VCaP (cell line): ENCODE measurements around the gene CD248.
"Not testable (repeated sequence)": the region's sequence is repeated elsewhere in the genome, so short reads cannot be mapped to it uniquely, and the experiment has no call there.

Experiments
- H3K27ac ChIP-seq: fragments of 450-650 bp; 2 replicates; pipeline ENCODE4 v1.5.1; 2017
- TF ChIP-seq, protein P1 (sequence below): fragments of 450-650 bp; conservative IDR thresholded peaks from 2 replicates; pipeline ENCODE4 v1.5.1; 2017; ENCODE audit warnings: mild to moderate bottlenecking, moderate library complexity

Gene CD248

DNA sequence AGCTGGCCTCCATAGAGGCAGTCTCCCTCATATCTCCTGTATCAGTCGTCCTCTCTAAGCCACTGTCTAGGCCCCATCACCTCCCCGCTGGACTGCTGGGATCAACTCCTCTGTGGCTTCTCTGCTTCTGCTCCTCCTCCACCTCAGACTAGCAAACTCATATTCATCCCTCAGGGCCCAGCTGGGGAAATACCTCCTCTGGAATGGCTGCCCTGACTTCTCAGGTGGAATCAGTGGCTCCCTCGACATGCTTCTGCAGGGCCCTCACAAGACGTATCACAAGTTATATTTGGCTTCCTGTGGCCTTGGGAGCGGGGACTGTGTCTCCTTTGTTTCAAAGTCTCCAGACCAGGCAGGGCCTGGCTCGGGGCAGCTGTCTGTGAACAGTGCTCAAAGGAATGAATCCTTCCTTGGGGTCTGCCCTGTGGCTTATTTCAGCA, 44.7 kb upstream of the CD248 start:
- TF ChIP-seq, protein P1, sequence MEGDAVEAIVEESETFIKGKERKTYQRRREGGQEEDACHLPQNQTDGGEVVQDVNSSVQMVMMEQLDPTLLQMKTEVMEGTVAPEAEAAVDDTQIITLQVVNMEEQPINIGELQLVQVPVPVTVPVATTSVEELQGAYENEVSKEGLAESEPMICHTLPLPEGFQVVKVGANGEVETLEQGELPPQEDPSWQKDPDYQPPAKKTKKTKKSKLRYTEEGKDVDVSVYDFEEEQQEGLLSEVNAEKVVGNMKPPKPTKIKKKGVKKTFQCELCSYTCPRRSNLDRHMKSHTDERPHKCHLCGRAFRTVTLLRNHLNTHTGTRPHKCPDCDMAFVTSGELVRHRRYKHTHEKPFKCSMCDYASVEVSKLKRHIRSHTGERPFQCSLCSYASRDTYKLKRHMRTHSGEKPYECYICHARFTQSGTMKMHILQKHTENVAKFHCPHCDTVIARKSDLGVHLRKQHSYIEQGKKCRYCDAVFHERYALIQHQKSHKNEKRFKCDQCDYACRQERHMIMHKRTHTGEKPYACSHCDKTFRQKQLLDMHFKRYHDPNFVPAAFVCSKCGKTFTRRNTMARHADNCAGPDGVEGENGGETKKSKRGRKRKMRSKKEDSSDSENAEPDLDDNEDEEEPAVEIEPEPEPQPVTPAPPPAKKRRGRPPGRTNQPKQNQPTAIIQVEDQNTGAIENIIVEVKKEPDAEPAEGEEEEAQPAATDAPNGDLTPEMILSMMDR = no peak
- H3K27ac ChIP-seq = no peak overlapping the region

DNA sequence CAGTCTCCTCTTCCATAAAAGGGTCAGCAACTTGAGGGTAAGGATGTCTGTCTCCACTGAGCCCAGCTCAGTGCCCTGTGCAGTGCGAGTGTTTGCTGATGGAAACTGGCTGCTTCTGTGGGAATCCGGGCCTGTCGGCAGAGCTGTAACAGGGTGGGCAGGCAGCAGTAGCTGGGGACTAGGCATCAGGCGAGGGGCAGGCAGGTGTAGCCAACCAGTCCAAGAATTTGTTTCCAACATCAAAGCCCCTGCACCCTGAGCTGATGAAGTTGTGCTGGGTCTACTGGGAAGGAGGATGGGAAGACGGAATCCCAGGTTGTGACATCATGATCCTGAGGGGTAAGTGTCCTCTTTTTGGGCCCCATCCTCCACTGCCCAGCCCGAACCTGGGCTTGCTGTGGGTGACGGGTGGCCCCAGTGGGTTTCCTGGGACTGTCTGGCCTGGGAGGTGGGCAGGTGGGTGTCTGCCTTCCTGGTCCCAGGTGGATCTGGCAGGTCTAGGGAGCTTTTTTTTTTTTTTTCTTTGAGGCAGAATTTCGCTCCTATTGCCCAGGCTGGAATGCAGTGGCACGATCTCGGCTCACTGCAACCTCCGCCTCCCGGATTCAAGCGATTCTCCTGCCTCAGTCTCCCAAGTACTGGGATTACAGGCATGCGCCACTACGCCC, 43.7 kb upstream of the CD248 start:
- TF ChIP-seq, protein P1 = no peak
- no peak overlapping the region for H3K27ac ChIP-seq

DNA sequence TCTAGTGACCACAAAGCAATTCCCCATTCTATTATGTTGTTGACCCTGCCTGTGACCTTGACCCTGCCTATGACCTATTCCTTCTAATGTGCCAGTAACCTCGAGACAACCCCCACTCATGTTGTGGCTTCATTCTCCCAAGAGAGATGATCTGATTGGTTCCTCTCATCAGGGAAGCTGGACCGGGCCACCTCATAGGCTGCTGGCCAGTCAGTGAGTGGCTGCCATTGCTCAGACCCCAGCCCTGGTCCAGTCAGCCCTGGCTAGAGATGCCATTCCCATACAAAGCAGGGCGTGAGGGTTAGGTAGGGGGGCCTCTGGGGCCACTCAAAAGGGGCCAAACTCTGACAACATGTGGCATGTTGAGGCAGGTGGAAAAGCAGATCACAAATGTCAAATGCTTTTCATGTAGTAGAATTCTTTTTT, 42.8 kb upstream of the CD248 start:
- H3K27ac ChIP-seq = no peak overlapping the region
- TF ChIP-seq, protein P1 = no peak

DNA sequence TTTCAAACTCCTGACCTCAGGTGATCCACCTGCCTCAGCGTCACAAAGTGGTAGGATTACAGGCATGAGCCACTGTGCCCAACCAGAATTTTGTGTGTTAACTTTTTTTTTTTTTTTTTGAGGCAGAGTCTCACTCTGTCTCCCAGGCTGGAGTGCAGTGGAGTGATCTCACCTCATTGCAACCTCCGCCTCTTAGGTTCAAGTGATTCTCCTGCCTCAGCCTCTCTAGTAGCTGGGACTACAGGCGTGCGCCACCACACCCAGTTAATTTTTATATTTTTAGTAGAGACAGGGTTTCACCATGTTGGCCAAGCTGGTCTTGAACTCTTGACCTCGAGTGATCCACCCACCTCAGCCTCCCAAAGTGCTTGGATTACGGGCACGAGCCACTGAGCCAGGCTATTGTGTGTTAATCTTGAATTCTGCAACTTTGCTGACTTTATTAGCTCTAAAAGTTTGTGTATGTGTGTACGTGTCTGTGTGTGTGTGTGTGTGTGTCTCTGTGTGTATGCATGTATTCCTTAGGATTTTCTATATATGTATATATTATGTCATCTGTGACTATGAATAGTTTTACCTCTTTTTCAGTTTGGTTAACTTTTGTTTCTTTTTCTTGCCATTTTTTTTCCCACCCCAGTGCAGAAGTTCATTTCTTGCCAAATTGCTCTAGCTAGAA, 33.9 kb upstream of the CD248 start:
- H3K27ac ChIP-seq = not testable (repeated sequence)

DNA sequence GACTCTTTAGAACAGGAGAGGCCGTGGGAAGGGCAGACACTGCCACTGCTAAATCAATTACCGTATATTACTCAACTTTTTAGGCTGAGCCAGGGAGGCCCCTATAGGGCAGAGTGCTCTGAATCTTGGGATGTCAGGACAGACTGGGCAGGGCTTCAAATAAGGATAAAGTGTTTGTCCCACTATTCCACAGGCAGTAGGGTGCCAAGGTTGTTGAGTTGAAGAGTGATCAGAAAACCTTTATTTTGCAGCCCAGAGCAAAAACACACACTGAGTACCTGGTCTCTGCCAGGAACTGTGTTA, 32.2 kb upstream of the CD248 start:
- peak overlapping the region; percentile 98 for H3K27ac ChIP-seq
- TF ChIP-seq, protein P1 = no peak

DNA sequence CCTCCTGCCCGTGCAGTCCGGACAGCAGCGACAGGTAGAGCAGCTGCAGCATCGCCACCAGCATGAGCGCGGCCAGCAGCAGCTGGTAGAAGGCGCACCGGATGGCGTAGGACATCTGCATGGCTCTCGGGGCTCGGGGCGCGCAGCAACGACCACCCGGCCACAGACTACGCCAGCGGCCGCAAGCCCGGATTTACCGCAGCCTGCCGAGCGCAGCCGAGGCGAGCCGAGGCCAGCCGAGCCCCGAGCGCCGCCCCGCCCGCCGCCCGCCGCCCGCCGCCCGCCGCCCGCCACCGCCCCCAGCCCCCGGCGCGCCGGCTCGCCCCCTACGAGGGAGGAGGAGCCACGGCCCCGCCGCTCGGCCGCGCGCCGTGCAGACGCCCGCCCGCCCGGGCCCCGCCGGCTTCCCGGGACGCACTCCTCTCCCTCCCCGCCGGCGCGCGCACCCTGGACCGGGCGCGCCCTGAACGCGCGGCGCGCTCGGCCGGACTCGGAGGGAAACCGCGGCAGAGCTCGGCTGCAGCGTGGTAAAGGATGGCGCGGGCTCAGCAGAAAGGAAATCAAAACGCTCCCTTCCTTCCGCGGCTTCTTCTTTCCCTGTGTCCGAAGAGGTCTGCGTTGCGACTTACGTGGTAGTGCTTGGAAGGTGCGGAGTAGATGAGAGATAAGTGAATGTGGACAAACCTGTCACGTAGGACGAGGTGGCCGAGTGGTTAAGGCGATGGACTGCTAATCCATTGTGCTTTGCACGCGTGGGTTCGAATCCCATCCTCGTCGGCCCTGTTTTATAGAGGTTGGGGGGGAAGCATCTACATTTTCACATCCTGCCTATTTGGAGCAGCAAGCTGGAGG, 30.8 kb upstream of the CD248 start, which contains the start of gene B4GAT1:
Gene B4GAT1 (minus strand): TSS at position 205 of the 852 bp plus-strand sequence. CDS start 84 bp downstream, at position 121.
- peak within 1 kb of the TSS; percentile 98 for H3K27ac ChIP-seq
- TF ChIP-seq, protein P1 = no peak

DNA sequence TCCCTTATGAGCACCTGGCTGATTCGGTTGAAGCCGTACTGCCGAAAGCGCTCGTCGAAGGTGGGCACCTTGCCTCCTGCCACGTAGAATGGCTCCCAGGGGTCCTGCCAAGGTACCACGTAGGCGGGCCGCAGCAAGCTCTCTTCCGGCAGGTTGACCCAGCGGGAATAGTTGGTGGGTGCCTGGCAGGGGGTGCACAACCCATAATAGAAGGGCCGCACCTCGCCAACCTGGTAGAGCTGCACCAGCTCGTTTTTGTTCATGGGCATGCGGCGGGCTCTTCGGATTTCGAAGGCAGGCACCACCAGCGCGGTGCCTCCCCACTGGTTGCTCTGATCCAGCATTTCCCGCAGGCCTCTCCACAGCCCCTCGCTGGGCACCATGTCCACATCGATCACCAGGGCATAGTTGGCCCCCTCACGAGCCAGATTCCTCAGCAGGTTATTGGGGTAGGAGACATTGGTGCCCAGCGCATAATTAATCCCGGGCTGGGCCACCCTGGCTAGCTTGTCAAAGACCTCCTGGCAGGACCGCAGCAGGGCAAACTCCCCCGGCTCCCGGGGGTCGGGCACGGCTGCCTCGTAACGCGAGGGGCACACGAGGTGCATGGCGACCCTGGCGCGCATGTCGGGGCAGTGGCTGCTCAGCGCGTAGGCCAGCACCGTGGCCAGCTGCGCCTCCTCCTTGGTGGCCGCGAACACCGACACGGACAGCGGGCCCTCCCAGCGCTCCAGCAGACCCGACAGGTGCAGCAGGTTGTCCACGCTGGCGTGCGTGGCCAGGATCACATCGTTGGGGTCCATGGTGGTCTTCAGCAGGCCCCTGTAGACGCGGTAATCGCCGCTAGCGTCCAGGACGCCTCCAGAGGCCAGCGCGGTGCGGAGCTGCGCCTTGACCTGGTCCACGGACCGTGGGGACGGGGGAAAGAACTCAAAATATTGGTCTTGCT, 29.9 kb upstream of the CD248 start:
- peak overlapping the region; percentile 98 for H3K27ac ChIP-seq
- TF ChIP-seq, protein P1 = no peak
